Measurements from ENCODE around the gene MMP24. TPM values are rescaled to one million over a fixed set of nuclear protein-coding genes. Genes with fewer than 3 reads are reported as not detected.

The MMP24 gene
- polyA plus RNA-seq, 1 of the 3 experiments (the other 2 are of a cell fraction): 18.1 TPM

DNA sequence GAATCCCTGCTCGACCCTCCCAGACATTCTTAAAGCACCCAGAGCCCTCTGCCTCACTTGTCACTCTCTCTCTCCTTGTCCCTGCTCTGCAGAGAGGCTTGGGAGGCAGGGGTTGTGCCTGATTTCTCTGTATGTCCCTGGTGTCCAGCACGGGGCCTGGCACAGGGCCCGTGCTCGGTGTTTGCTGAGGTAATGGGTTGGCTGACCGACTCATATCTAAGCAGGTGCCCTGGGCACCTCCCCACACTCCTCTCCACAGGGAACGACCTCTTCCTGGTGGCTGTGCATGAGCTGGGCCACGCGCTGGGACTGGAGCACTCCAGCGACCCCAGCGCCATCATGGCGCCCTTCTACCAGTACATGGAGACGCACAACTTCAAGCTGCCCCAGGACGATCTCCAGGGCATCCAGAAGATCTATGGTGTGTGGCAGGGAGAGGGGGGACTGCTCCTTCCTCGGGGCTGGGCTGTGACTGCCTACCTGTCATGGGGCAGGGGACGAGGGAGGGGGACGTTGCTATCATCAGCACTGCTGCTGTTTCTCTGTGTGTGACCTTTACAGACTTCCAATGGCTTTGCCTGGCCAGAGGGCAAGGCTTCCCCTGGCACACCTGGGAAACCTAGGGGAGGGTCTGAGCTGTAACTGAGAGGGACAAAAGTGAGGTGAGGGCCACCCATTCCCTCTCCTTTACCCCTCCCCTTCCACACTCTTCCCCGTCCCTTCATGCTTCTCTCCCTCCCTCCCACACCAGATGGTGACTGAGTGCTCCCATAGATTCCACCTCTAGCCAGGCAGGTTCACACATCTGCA, 37.2 kb downstream of the MMP24 start:
- no peaks in the 10 kb centered on the region for H3F3A ChIP-seq (replicated peaks; ENCODE audit: insufficient read depth)
- no peak overlapping the region for H3K4me3 ChIP-seq (ENCODE audit: low read depth in 2 of 2, low read length in 1 of 2)
- H3K27me3 ChIP-seq (ENCODE audit: insufficient read depth): no peaks in the 10 kb centered on the region
- POLR2A ChIA-PET: no interaction called here
- H4K20me1 ChIP-seq (ENCODE audit: insufficient read depth): no peaks in the 10 kb centered on the region
- WGBS (ENCODE audit: low lambda C conversion rate): 66% methylated on average over 13 of the region's 17 CpGs
- no peaks in the 10 kb centered on the region for H3K9me3 ChIP-seq
- peak overlapping the region; percentile 27 for H3K9ac ChIP-seq
- peak overlapping the region; percentile 43 to 85 for H3K27ac ChIP-seq (ENCODE audit: low read depth in 2 of 2, low read length in 1 of 2)
- no peak for DNase-seq
- TF ChIP-seq TEAD4 (IDR thresholded peaks at IDR 0.05; ENCODE audit: borderline replicate concordance, insufficient read depth) (no peak), RFX5 (IDR thresholded peaks at IDR 0.05; ENCODE audit: low read length) (no peak), EZH2phosphoT487 (IDR thresholded peaks at IDR 0.05; ENCODE audit: borderline replicate concordance, low read depth) (no peak), FOXJ3 (CRISPR knock-in tag; IDR thresholded peaks at IDR 0.05) (no peak), SIN3A (IDR thresholded peaks at IDR 0.05; ENCODE audit: borderline replicate concordance, low read depth, low read length) (no peak), NFIC (IDR thresholded peaks at IDR 0.05; ENCODE audit: borderline replicate concordance) (no peak), SMC3 (IDR thresholded peaks at IDR 0.05; ENCODE audit: low read depth, low read length) (no peak), TCF12 (IDR thresholded peaks at IDR 0.05) (no peak), CHD2 (IDR thresholded peaks at IDR 0.05; ENCODE audit: low read length, partially characterized antibody) (no peak), NRF1 (IDR thresholded peaks at IDR 0.05; ENCODE audit: low read depth, low read length) (no peak), RXRA (IDR thresholded peaks at IDR 0.05; ENCODE audit: borderline replicate concordance, low read depth) (no peak)
- TF ChIP-seq, protein P1, sequence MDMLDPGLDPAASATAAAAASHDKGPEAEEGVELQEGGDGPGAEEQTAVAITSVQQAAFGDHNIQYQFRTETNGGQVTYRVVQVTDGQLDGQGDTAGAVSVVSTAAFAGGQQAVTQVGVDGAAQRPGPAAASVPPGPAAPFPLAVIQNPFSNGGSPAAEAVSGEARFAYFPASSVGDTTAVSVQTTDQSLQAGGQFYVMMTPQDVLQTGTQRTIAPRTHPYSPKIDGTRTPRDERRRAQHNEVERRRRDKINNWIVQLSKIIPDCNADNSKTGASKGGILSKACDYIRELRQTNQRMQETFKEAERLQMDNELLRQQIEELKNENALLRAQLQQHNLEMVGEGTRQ (IDR thresholded peaks at IDR 0.05; ENCODE audit: borderline replicate concordance, low read depth, low read length): no peak
- H3K36me3 ChIP-seq (replicated peaks in 1 of 2; ENCODE audit: control insufficient read depth in 1 of 2, insufficient read depth in 2 of 2, low read length in 1 of 2): peaks cover 0 to 7% of the 10 kb centered on the region in 2 experiments
- H3K4me1 ChIP-seq (ENCODE audit: control insufficient read depth in 1 of 2, insufficient read depth in 2 of 2, low read depth in 1 of 2, low read length in 1 of 2): peaks cover 11 to 12% of the 10 kb centered on the region in 2 experiments; a peak in 2 of 4 replicates
- no peaks in the 10 kb centered on the region for H3K79me2 ChIP-seq (ENCODE audit: insufficient read depth)
- peak overlapping the region; percentile 62 for H3K4me2 ChIP-seq
- H2AFZ ChIP-seq (ENCODE audit: low read depth): no peak overlapping the region
- no peaks in the 10 kb centered on the region for H3K9me2 ChIP-seq
- CTCF ChIA-PET: interaction anchor here (0.6 to 2.7 kb wide), 6 partner anchors 38 to 232 kb away, joined by 3 to 16 read pairs (median 4); no protein-coding TSS in a partner anchor

DNA sequence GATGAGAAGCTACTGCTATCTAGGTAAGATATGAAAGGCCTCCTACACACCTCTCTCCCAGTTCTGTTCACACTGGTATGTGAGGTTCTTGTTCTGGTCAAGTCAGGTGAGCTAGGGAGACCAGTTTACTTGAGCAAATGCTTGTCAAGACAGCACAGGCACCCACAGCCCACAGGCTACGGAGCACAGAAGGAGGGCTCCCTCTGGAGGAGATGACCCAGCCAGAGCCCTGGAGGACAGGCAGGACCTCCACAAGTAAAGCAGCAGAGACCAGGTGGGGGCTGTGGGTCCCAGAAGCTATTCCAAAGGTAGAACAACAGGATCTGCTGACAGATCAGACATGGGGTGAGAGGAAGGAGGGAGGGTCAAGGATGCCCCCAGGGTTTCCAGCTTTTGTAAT, 38.3 kb downstream of the MMP24 start:
- Histone ChIP-seq H3K27ac (ENCODE audit: low read depth in 2 of 2, low read length in 1 of 2) (no peak overlapping the region), H3K27me3 (ENCODE audit: insufficient read depth) (no peaks in the 10 kb centered on the region), H4K20me1 (ENCODE audit: insufficient read depth) (no peaks in the 10 kb centered on the region), H2AFZ (ENCODE audit: low read depth) (no peak overlapping the region), H3K4me2 (no peak overlapping the region), H3K9me3 (no peaks in the 10 kb centered on the region), H3K9ac (no peak overlapping the region), H3F3A (replicated peaks; ENCODE audit: insufficient read depth) (no peaks in the 10 kb centered on the region), H3K4me1 (ENCODE audit: control insufficient read depth in 1 of 2, insufficient read depth in 2 of 2, low read depth in 1 of 2, low read length in 1 of 2) (peaks cover 12 to 14% of the 10 kb centered on the region in 2 experiments; a peak in 2 of 4 replicates), H3K9me2 (no peaks in the 10 kb centered on the region), H3K4me3 (ENCODE audit: low read depth in 2 of 2, low read length in 1 of 2) (no peak overlapping the region), H3K79me2 (ENCODE audit: insufficient read depth) (no peaks in the 10 kb centered on the region), H3K36me3 (replicated peaks in 1 of 2; ENCODE audit: control insufficient read depth in 1 of 2, insufficient read depth in 2 of 2, low read length in 1 of 2) (peaks cover 0 to 7% of the 10 kb centered on the region in 2 experiments)
- CTCF ChIA-PET: interaction anchor here (0.9 to 2.7 kb wide), 5 partner anchors 23 to 120 kb away, joined by 3 to 16 read pairs (median 4); no protein-coding TSS in a partner anchor
- DNase-seq: no peak
- WGBS (ENCODE audit: low lambda C conversion rate): 50% methylated on average over 1 of the region's 1 CpG
- peak; percentile 46; the same call in 1 of the 2 replicates for TF ChIP-seq SMC3 (IDR thresholded peaks at IDR 0.05; ENCODE audit: low read depth, low read length)
- TF ChIP-seq RAD21 (IDR thresholded peaks at IDR 0.05; ENCODE audit: low read length): peak; percentile 33; the same call in 1 of the 2 replicates
- TF ChIP-seq, protein P2, sequence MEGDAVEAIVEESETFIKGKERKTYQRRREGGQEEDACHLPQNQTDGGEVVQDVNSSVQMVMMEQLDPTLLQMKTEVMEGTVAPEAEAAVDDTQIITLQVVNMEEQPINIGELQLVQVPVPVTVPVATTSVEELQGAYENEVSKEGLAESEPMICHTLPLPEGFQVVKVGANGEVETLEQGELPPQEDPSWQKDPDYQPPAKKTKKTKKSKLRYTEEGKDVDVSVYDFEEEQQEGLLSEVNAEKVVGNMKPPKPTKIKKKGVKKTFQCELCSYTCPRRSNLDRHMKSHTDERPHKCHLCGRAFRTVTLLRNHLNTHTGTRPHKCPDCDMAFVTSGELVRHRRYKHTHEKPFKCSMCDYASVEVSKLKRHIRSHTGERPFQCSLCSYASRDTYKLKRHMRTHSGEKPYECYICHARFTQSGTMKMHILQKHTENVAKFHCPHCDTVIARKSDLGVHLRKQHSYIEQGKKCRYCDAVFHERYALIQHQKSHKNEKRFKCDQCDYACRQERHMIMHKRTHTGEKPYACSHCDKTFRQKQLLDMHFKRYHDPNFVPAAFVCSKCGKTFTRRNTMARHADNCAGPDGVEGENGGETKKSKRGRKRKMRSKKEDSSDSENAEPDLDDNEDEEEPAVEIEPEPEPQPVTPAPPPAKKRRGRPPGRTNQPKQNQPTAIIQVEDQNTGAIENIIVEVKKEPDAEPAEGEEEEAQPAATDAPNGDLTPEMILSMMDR (IDR thresholded peaks at IDR 0.05): peak; percentile 28; the same call in 1 of the 2 replicates
- no peak for TF ChIP-seq RFX5 (IDR thresholded peaks at IDR 0.05; ENCODE audit: low read length)
- POLR2A ChIA-PET: no interaction called here

All from SK-N-SH (cell line).